ENCODE results near the gene TSHZ2. TPM values are rescaled to one million over a fixed set of nuclear protein-coding genes. Genes with fewer than 3 reads are reported as not detected.

TSHZ2 gene
- total and polyA plus RNA-seq, 2 of the 4 experiments (the other 2 are of a cell fraction): under 0.01 to 0.02 TPM

GRCh38 chr20:53411891-53412290 lies 439.7 kb downstream of the TSHZ2 start:
- Histone ChIP-seq H3K23ac (ENCODE audit: low read depth, low read length) (no peak overlapping the region), H3K9ac (ENCODE audit: low read depth, low read length) (no peak overlapping the region), H4K8ac (ENCODE audit: low read depth in 2 of 2, low read length in 2 of 2) (no peak overlapping the region), H2AFZ (replicated peaks; ENCODE audit: low read length, poor library complexity) (peak overlapping the region; percentile 33), H3K4me2 (ENCODE audit: low read depth, low read length) (no peak overlapping the region), H3K27me3 (ENCODE audit: control insufficient read depth, insufficient read depth, low read length) (no peaks in the 10 kb centered on the region), H3K4me1 (ENCODE audit: control insufficient read depth, insufficient read depth, low read length) (no peaks in the 10 kb centered on the region; the same call in 1 of the 2 replicates), H2BK20ac (ENCODE audit: low read depth, low read length) (no peak overlapping the region), H3K27ac (ENCODE audit: insufficient read depth, low read length) (no peak overlapping the region), H2BK120ac (ENCODE audit: low read depth, low read length) (no peak overlapping the region), H3K18ac (ENCODE audit: low read depth, low read length) (no peak overlapping the region), H3K56ac (ENCODE audit: extremely low read depth, insufficient read depth, low read length) (no peak overlapping the region), H3K4me3 (ENCODE audit: insufficient read depth, low read depth, low read length) (no peak overlapping the region), H3K14ac (replicated peaks; ENCODE audit: low read depth, low read length) (no peak overlapping the region), H3K4ac (ENCODE audit: low read depth, low read length) (no peak overlapping the region), H2BK15ac (ENCODE audit: low read depth, low read length) (no peak overlapping the region), H2BK5ac (ENCODE audit: low read depth, low read length, poor library complexity, severe bottlenecking) (no peak overlapping the region), H4K91ac (ENCODE audit: insufficient read depth, low read depth, low read length) (no peak overlapping the region), H3K79me1 (ENCODE audit: low read depth in 1 of 2, low read length in 2 of 2) (no peaks in the 10 kb centered on the region), H4K5ac (ENCODE audit: low read depth, low read length) (no peak overlapping the region), H2AK5ac (ENCODE audit: low read depth, low read length) (no peak overlapping the region), H2AK9ac (replicated peaks; ENCODE audit: low read depth, low read length, poor library complexity) (no peak overlapping the region), H4K20me1 (ENCODE audit: insufficient read depth, low read length) (no peaks in the 10 kb centered on the region), H3K36me3 (ENCODE audit: control insufficient read depth, insufficient read depth, low read length) (no peaks in the 10 kb centered on the region), H3K9me3 (ENCODE audit: control insufficient read depth, insufficient read depth, low read length) (no peaks in the 10 kb centered on the region), H3K9me1 (ENCODE audit: insufficient read depth, low read length) (no peaks in the 10 kb centered on the region)
- TF ChIP-seq RAD21 (IDR thresholded peaks at IDR 0.05; ENCODE audit: low read length) (no peak), POLR2A (IDR thresholded peaks at IDR 0.05; ENCODE audit: low read depth, low read length) (no peak), NFE2L2 (IDR thresholded peaks at IDR 0.05; ENCODE audit: low read depth, low read length) (no peak), ELK1 (IDR thresholded peaks at IDR 0.05; ENCODE audit: borderline replicate concordance, low read depth, low read length) (no peak), MAFK (IDR thresholded peaks at IDR 0.05; ENCODE audit: low read depth, low read length) (no peak), SMC3 (IDR thresholded peaks at IDR 0.05; ENCODE audit: low read depth, low read length) (no peak), USF2 (IDR thresholded peaks at IDR 0.05; ENCODE audit: low read depth, low read length) (no peak), MAZ (IDR thresholded peaks at IDR 0.05; ENCODE audit: borderline replicate concordance, low read depth, low read length) (no peak), CEBPB (IDR thresholded peaks at IDR 0.05; ENCODE audit: low read depth, low read length) (no peak)
- in situ Hi-C loops (cut with MboI; ENCODE audit: low sequenced_read_pairs): no loop called here
- intact Hi-C loops (cut with micrococcal nuclease): no loop called here
- WGBS, 2 experiments (ENCODE audit: extremely low coverage in 2 of 2, insufficient read length in 1 of 2): no CpG with 5 or more reads among the region's 4 CpGs
- DNase-seq: no peak
- CTCF ChIA-PET: no interaction called here
- no TSS peak for BruUV-seq (replicated peaks)
- dilution Hi-C loops (cut with HindIII; ENCODE audit: low sequenced_read_pairs, unreplicated experiment): no loop called here
- POLR2A ChIA-PET (ENCODE audit: unreplicated experiment): no interaction called here
- ATAC-seq (ENCODE audit: low read depth): no peak

Data from IMR-90 (cell line).